ENCODE measurements around the gene CTIF.

The CTIF gene

GRCh38 chr18:48533340-48534070 lies 5.3 kb upstream of the CTIF start:
- DNase-seq: no peak

- peak; percentile 92 for DNase-seq
Observed at GRCh38 chr18:48534364-48534763, 4.5 kb upstream of the CTIF start.

GRCh38 chr18:48535956-48536355 lies 2.9 kb upstream of the CTIF start:
- DNase-seq: no peak

GRCh38 chr18:48536516-48536915 lies 2.3 kb upstream of the CTIF start:
- DNase-seq: no peak

- peak; percentile 62 for DNase-seq
Observed at GRCh38 chr18:48539406-48540250, 797 bp downstream of the CTIF start.

- DNase-seq: peak; percentile 50
Observed at GRCh38 chr18:48540251-48541025, 1.6 kb downstream of the CTIF start.

GRCh38 chr18:48541026-48541746 lies 2.4 kb downstream of the CTIF start:
- DNase-seq: peak; percentile 82

- DNase-seq: no peak
Observed at GRCh38 chr18:48541747-48542400, 3.0 kb downstream of the CTIF start.

GRCh38 chr18:48542513-48543181 lies 3.8 kb downstream of the CTIF start:
- DNase-seq: no peak

GRCh38 chr18:48543228-48543627 lies 4.4 kb downstream of the CTIF start:
- DNase-seq: no peak

- DNase-seq: no peak
Observed at GRCh38 chr18:48544116-48544515, 5.3 kb downstream of the CTIF start.

GRCh38 chr18:48544661-48545415 lies 6.0 kb downstream of the CTIF start:
- DNase-seq: no peak

- DNase-seq: peak; percentile 32
Observed at GRCh38 chr18:48545757-48546321, 7.0 kb downstream of the CTIF start.

- DNase-seq: peak; percentile 17
Observed at GRCh38 chr18:48546396-48546795, 7.6 kb downstream of the CTIF start.

- DNase-seq: no peak
Observed at GRCh38 chr18:48547531-48547981, 8.7 kb downstream of the CTIF start.

- DNase-seq: peak; percentile 78
Observed at GRCh38 chr18:48548011-48548771, 9.4 kb downstream of the CTIF start.

- DNase-seq: no peak
Observed at GRCh38 chr18:48548921-48549320, 10.1 kb downstream of the CTIF start.

- no peak for DNase-seq
Observed at GRCh38 chr18:48550101-48550729, 11.4 kb downstream of the CTIF start.

GRCh38 chr18:48551100-48551499 lies 12.3 kb downstream of the CTIF start:
- DNase-seq: no peak

Measured in HCEC 1CT (cell line).